Measurements from ENCODE around the gene LRG1.
"Not testable (repeated sequence)": the region's sequence is repeated elsewhere in the genome, so short reads cannot be mapped to it uniquely, and the experiment has no call there.

LRG1 gene

DNA sequence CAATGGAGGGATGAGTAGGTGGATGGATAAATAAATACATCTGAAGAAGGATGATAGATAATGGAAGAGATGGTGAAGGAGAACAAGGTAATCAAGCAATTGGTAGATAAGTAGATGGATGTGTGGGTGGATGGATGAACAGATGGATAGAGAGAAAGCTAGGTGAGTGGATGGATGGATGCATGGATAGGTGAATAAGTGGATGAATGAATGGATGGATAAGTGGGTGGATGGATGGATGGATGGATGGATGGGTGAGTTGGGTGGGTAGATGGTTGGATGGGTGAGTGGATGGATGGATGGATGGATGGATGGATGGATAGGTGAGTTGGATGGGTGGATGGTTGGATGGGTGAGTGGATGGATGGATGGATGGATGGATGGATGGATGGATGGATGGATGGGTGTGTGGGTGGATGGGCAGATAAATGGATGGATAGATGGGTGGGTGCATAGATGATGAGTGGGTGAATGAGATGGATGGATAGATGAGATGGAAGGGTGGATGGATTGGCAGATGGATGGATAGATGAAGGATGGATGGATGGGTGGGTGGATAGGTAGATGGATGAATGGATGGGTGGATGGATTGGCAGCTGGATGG lies 13.4 kb upstream of the LRG1 start:
- DNase-seq (ENCODE audit: low spot score), result no peak

DNA sequence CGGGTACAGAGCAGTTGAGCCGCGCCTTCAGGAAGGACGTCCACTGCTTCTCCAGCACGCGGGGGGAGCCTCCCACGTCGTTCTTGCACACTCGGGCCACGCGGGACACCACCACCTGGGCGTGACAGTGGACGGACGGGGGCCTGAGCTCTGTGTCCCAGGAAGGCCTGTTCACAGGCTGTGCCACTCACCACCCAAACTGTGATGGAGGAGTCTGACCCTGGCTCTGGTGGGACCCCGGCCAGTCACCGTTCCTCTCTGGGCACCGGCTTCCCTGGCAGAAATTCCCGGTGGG lies 12.6 kb upstream of the LRG1 start:
- DNase-seq (ENCODE audit: low spot score), result no peak

DNA sequence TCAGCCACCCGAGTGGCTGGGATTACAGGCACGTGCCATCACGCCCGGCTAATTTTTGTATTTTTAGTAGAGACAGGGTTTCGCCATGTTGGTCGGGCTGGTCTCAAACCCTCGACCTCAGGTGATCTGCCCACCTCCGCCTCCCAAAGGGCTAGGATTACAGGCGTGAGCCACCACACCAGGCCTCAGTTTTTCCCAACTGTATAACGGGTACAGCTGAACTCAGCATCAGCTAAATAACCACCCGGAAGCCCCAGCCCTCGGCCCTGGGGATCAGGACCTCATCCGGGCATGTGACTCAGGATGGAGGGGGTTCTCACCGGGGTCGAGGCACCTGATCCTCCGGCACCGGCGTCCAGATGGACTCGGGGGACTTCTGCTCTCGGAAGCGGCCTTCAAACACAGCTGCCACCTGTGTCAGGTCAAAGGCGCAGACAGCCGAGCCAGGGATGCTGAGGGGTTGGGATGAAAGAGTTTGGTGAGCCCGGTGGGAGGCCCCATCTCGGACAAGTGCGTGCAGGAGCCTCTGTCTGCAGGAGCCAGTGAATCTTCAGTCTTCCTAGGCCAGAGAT lies 10.7 kb upstream of the LRG1 start:
- no peak for DNase-seq (ENCODE audit: low spot score)

DNA sequence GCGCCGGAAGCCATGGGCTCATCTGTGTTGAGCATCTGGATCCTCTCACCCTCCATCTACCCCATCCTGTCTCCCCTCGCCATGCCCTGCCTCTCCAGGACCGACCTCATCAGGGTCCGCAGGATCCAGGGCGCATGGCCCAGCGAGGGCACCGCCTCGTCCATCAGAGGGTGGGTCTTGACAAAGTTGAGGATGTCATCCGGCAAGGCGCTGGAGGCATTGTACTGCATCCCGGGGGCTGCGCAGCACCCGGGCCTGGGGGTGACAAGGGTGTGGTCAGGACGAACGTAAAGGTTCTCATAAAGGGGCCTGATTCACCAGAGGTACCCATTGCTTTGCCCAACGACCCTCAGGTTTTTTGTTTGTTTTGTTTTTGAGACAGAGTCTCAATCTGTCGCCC lies 10.2 kb upstream of the LRG1 start:
- no peak for DNase-seq (ENCODE audit: low spot score)

DNA sequence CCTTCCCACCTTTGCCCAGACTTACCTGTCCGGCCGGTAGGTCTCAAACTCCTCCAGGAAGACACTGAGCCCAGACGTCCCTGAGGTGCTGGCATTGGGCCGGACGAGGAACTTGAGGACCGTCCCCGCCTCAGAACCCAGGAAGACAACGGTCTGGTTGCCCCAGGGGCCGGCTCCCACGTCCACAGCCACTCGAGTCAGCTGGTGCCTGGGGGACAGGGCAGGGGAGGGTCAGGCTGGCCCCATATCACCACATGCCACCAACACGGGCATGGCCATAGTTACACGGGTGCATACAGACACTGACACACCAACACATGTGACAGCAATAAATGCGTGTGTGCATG lies 8.4 kb upstream of the LRG1 start:
- DNase-seq (ENCODE audit: low spot score), result no peak

DNA sequence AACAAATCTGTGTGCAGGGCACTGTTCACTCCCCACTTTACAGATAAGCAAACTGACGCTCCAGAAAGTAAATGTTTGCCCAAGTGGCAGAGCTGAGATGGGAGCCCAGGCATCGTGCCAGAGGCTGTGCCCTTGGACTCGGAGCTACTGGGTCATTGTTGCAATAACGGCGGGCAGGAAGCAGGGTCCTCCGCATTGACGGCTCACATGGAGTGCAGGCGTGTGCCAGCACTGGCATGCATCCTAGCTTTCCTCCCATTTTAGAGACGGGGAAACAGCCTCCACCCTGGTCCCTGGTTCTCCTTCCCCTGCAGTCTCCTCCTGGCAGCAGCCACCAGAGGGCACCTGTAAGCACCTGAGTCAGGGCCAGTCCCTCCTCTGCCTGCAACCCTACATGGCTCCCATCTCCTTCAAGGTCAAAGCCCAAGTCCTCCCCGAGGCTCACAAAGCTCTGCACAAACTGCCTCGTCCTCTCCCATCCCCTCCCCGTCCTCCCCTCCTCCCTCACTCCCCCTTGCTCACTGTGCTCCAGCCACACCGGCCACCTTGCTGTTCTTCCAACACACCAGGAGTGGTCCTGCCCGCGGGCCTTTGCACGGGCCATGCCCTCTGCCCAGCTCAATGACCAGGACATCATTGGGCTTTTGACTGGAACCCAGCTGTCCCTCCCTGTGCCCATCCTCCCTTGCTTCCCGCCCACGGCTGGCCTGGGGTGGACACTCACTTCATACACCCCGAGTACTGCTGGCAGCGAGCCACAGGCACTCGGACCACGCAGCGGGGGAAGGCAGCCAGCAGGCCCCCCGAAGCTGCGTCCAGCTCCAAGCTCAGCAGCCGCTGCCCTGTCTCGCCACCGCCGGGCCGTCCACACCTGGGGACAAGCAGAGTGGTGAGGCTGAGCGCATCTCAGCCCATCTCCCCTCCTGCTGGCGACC lies 7.7 kb upstream of the LRG1 start:
- DNase-seq (ENCODE audit: low spot score), result no peak

DNA sequence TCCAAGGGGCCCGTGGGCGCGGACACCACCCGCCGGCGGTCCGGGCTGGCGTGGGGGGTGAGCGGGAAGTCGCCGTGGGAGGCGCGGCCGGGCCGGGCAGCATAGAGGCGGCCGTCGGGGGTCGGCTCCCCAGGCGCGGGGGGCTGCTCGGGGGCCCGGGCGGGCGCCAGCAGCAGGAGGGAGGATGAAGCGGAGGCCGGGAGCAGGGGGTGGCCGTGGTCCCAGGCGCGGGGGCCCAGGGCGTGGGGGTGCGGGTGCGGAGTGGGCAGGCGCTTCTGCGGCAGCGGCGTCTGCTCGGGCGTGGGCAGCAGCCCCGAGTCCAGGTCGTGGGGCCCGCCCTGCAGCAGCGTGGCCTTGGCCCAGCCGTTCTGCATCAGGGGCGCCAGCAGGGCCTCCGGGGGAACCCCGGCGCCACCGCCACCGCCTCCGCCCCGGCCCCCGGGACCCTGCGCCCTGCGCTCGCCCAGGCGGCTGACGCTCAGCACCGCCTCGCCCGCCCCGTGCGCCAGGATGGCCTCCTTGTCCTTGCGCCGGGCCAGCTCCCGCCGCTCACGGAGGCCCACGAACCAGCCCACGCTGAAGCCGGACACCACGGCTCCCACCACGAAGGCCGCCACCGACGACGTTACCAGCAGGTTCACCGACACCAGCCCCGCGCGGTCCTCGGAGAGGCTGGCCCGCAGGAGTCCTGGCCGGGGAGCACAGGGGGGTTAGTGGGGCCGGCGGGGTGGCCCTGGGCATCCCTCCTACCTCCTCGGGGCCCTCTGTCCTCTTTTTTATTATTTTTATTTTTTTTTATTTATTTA lies 4.2 kb upstream of the LRG1 start:
- no peak for DNase-seq (ENCODE audit: low spot score)

DNA sequence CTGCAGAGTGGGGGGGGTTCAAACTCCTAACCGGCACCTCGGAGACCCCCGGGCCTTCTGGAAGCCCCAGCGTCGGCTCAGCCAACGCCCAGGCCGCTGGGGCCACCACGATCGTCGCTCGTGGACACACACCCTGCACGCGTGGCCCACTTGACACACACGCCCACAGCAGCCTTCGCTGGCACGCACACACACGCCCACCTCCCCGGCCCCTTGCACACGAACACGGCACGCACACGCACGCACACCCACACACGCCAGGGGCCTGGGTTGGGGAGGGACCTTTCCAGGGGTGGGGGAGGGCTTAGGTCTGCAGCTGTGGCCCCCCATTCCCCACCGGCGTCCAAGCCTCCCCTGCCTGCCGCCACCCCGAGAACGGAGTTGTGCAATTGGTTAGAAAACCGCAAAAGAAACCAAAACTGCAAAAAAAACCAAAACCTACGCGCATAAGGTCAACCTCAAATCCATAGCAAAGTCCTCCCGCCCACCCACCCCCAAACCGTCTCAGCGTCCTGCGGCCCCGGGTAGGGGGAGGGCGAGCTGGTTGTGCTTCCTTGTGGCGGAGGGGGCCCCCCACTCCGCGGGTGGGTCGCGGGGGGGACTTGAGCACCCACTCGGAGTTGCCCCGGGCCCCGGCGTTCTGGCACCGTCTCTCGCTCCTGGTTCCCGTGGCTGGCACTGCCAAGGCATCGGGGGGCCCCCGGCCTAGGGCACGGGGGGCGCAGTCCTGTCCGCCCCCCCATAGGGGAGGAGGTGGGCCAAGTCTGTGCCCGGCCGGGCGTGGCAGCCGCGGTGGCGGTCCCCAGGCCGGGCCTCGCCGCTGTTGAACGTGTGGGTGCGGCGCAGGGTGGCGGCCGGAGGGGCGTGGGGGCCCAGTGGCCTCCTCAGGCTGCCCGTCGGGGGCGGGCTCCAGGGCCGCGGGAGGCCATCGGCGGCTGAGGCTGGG lies 3.3 kb upstream of the LRG1 start:
- no peak for DNase-seq (ENCODE audit: low spot score)

DNA sequence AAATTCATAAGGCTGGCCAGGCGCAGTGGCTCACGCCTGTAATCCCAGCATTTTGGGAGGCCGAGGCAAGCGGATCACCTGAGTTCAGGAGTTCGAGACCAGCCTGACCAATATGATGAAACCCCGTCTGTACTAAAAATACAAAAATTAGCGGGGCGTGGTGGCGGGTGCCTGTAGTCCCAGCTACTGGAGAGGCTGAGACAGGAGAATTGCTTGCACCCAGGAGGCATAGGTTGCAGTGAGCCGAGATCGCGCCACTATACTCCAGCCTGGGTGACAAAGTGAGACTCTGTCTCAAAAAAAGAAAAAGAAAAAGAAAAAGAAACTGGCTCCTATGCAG lies 1.9 kb upstream of the LRG1 start:
- not testable (repeated sequence) for DNase-seq (ENCODE audit: low spot score)

DNA sequence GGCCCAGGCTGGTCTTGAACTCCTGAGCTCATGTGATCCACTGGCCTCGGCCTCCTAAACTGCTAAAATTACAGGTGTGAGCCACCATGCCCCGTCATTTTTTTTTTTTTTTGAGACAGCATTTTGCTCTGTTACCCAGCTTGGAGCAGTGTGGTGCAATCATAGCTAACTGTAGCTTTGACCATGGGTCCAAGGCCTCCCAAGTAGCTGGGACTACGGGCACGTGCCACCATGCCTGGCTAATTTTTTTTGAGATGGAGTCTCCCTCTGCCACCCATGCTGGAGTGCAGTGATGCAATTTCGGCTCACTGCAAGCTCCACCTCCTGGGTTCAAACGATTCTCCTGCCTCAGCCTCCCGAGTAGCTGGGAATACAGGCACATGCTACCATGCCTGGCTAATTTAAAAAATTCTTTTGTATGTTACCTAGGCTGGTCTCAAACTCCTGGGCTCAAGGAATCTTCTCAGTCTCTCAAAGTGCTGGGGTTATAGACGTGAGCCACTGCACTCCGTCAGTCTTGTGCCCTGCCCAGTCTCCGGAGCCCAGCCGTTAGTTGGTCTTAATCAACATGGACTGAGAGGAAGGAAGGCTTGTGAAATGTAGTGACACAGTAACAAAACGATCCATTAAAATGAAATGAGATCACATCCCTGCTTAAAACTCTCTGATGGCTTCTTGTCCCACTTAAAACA lies 1.4 kb upstream of the LRG1 start:
- DNase-seq (ENCODE audit: low spot score), result no peak

DNA sequence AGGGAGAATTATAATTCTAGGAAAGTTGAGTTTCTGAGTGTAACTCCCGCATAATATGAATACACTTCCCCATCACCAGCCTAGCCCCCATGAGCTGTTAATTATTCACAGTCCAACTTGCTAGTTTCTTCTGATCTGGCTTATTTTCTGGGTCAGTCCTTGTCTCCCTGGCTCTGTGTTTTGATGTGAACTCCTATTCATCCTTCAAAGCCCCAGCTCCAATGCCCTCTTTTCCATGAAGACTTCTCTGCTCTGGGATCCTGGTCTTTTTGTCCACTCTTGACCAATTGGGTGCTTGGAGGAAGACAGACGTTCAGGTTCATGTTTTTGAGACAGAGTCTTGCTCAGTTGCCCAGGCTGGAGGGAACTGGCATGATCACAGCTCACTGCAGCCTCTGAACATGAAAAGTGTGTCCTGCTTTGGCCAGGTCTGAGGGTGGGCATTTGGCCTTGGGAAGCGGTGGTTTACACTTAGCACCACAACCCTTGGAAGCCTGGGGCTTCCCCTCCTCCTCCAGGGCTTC lies 605 bp downstream of the LRG1 start:
- no peak for DNase-seq (ENCODE audit: low spot score)

DNA sequence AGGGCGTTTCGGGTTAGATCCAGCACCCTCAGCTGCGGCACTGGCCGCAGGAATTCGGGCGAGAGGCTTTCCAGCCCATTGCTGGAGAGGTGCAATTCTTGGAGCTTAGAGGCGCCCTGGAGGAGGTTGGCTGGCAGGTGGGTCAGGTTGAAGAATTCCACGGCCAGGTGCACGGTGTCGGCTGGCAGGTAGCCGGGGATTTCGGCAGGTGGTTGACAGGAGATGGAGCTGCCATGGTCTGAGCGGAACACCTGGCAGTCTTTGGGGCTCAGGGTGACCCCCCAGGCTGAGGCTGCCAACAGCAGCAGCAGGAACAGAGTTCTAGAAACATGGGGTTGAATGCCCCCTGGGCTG lies 1.3 kb downstream of the LRG1 start:
- DNase-seq (ENCODE audit: low spot score), result no peak

DNA sequence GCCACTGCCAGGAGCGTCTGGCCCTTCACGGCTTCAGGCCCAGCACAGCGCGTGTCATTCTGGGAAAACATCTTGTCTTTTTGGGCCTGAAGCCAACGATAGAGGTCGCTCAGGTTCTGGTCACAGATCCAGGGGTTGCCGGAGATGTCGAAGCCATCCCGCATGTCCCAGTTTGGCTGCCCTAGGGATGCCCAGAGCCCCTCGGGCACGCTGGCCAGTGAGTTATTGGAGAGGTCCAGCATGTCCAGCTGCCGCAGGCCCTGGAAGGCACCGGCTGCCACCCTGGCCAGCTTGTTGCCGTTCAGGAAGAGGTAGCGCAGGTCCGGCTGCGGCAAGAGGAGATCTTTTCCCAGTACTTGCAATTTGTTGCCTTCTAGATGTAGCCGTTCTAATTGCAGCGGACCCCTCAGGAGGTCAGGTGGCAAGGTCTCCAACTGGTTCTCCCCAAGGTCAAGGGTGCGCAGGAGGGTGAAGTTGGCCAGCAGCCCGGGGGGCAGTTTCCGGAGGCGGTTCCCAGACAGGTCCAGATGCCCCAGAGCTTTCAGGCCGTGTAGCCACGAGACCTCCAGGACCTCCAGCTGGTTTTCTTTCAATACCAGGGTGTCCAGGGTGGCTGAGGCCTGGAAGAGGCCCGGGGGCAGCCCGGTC lies 1.8 kb downstream of the LRG1 start:
- DNase-seq (ENCODE audit: low spot score), result no peak

DNA sequence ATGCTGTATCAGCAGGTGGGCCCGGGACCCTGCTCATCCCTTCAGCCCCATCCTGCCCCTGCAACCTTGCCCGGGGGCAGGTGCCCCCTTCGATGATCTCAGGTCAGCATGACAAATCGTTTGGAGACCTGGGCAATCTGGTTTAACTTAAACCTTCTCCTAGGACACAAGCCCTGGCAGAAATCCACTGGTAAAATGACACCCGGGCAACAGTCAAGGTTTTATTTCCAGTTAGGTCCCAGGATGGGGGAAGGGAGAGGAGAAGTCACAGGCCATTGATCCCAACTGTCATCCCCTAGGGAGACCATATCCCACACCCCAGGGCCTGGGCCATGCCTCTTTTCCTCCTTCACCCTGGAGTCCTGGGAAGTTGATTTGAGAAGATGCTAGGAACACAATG lies 3.0 kb downstream of the LRG1 start:
- DNase-seq (ENCODE audit: low spot score), result no peak

DNA sequence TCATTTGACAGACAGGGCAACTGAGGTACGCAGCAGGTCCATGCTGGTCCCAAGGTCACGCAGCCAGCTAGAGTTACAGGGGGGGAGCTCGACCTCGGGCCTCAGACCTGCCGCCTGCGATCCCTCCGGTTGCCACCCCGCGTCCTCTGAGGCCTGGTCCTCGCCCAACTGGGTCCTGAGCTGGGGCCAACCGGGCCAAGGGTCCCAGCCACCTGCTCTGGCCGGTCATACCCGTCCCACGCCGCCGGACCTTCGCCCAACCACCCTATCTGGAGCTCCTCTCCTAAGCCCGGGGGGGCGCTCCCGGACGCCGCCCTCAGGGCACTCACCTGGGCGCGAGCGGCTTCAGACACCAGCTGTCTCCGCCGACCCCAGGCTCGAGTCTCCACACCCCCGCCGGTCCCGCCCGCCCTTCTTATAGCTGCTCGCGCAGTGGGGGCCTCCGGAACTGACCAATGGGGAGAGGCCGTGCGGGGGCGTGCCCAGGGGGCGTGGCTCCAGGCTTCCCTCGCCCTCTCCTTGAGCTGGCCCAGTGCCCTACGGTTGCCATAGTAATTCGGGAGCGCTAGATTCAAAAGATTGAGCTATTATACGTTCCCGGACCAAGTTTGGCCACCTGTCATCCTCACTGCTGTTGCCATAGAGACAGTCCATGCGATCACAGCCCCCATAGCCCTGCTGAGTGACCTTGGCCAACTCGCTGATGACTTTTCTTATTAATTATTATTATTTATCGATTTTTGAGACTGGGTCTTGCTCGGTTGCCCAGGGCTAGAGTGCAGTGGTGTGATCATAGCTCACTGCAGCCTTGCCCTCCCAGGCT lies 4.8 kb downstream of the LRG1 start, which contains the start of gene PLIN5:
Gene PLIN5, minus strand, starts transcription at position 389 of the 823 bp plus-strand sequence. CDS start 1,150 bp downstream, outside the sequence.
- DNase-seq (ENCODE audit: low spot score), result peak; percentile 76

DNA sequence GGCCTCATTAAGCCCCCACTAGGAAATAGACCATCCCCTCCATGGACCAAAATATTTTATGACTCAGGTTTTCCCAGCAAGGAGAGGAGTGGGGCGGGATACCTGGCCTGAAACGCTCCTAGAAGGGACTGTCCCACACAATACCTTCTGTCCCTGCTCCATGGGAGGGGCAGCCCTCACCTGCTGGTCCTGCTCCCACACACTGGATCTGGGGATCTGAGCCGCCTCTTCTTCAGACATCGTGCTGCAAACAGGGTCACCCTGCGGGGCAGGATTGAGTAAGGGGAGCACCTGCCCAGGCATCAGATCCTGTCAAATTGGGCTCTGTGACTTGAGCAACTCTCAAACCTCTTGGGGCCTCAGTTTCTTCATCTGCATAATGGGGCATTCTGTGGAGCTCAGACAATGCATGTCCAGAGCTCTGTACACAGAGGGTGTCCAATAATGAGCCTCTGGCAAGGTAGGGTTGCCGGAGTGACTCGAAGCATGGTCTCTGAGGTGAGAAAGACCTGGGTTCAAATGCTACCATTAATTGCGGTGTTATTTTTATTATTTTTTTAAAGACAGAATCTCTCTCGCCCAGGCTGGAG lies 5.9 kb downstream of the LRG1 start:
- DNase-seq (ENCODE audit: low spot score), result no peak

DNA sequence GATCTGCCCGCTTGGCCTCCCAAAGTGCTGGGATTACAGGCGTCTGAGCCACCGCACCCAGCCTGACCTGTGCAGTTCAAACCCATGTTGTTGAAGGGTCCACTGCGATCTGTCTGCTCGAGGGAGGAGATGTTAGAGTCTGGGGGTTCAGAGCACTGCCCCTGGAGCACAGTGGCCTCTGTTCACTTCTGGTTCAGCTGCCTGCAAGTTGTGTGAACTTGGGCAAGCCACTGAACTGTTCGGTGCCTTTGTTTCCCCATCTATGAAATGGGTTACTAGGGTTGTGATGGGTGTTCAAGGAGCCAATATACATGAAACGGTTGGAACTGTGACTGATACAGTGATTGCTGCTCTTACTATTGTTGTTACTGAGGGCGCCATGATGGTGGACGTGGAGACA lies 6.5 kb downstream of the LRG1 start:
- no peak for DNase-seq (ENCODE audit: low spot score)

DNA sequence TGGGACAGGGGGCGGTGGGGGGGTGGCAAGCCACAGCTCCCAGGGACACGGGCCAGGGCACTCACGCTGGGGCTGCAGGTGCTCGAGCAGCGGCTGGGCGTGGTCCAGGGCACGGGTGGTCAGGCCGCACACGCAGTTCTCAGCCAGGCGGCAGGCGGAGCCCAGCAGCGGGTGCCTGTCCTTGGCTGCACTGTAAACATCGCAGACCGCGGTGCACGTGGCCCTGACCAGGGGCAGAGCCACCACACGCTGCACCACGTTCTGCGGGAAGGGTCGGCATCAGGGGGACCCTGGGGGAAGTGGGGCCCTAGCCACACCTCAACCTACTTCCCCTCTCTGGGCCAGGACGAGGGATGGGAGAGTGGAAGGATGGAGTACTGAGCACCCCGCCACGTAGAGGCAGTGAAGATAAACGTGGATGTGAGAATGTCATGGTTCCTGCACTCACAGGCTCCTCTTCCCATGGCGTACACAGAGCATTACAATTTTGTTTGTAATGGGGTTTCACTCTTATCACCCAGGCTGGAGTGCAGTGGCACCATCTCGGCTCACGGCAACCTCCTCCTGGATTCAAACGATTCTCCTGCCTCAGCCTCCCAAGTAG lies 8.2 kb downstream of the LRG1 start:
- no peak for DNase-seq (ENCODE audit: low spot score)

Data from Ammon's horn (tissue), 1 donor.